Spleen (tissue), 11 donors: ENCODE results near the gene FRMPD2. TPM values are rescaled to one million over a fixed set of nuclear protein-coding genes. Genes with fewer than 3 reads are reported as not detected.
"Not testable (repeated sequence)": the region's sequence is repeated elsewhere in the genome, so short reads cannot be mapped to it uniquely, and the experiment has no call there.

Experiments
- DNase-seq: peaks from one replicate; pipeline ENCODE4 v3.0.0-alpha.2; 2020
- H3K27ac ChIP-seq, 8 donors: fragments of 200-600 bp; sonication (generic) in 7 of 8; 1 replicate in 4 of 8; 2 replicates in 4 of 8; pipeline versions ENCODE4 v1.5.0 to v1.8.0; 2016 to 2021; ENCODE audit warnings: inconsistent platforms in 4 of 8, mild to moderate bottlenecking in 4 of 8, moderate library complexity in 1 of 8
- H3K27me3 ChIP-seq, 7 donors: fragments of 200-600 bp; sonication (generic) in 6 of 7; replicated peaks in 1 of 7; 1 replicate in 4 of 7; 2 replicates in 3 of 7; pipeline versions ENCODE4 v1.5.0 to v1.8.0; 2016 to 2021; ENCODE audit warnings: inconsistent platforms in 3 of 7, mild to moderate bottlenecking in 1 of 7
- H3K36me3 ChIP-seq, 6 donors: fragments of 200-600 bp; sonication (generic) in 5 of 6; 1 replicate in 4 of 6; 2 replicates in 2 of 6; pipeline versions ENCODE4 v1.5.0 to v1.8.0; 2016 to 2021; ENCODE audit warnings: inconsistent platforms in 2 of 6
- H3K4me1 ChIP-seq, 6 donors: fragments of 200-600 bp; sonication (generic) in 5 of 6; 1 replicate in 3 of 6; 2 replicates in 3 of 6; pipeline versions ENCODE4 v1.5.0 to v1.8.0; 2016 to 2021; ENCODE audit warnings: inconsistent platforms in 3 of 6
- H3K4me3 ChIP-seq, 8 donors: fragments of 200-600 bp; sonication (generic) in 7 of 8; 1 replicate in 4 of 8; 2 replicates in 4 of 8; pipeline versions ENCODE4 v1.5.0 to v1.8.0; 2016 to 2021; ENCODE audit warnings: inconsistent platforms in 4 of 8, mild to moderate bottlenecking in 4 of 8, moderate library complexity in 2 of 8
- H3K9me3 ChIP-seq, 8 donors: fragments of 200-600 bp; sonication (generic) in 7 of 8; 1 replicate in 4 of 8; 2 replicates in 4 of 8; pipeline versions ENCODE4 v1.5.0 to v1.8.0; 2016 to 2021; ENCODE audit warnings: inconsistent platforms in 4 of 8
- WGBS, 5 donors: extraction: QIAGEN DNeasy Blood & Tissue Kit in 3 of 5; methylation state at CpG; one replicate each; pipeline versions ENCODE4 v1.1.5 to v1.1.7; 2013 to 2018; 5-methylcytosine and 5-hydroxymethylcytosine counted together
- intact Hi-C: fragments of 100-400 bp; cut with DNase I; formaldehyde crosslinking; loops from one replicate; pipeline ENCODE4 v1.15.0; 2023; ENCODE audit warnings: low total_unique reads
- polyA plus RNA-seq, 3 donors: library from polyadenylated mRNA; stranded (reverse); fragments of 200-250 nt; gene quantifications; one replicate each; pipeline ENCODE4 v1.2.1, GENCODE V29; 2013
- total RNA-seq, 7 donors: library from RNA; depleted of rRNA in 3 of 7; stranded (reverse); fragments of >200 nt in 3 of 7; fragmentation: NEBNext Ultra II Directional in 4 of 7; extraction: Animal tissue kit (Norgen Biotek cat#: 25700) in 4 of 7; gene quantifications; one replicate each; pipeline versions ENCODE4 v1.1.0 to v1.2.1, GENCODE V29; 2016 to 2021
- donor health status: healthy with polysubstance abuse.
- donor health status: DM: no; HTN: no; CAD: no; lungs with moderate emphysema.
- donor health status: DM: no; HTN: no; CAD: no.
- donor health status: Bipolar disorder and iron deficiency.
- donor health status: healthy.
- donor health status: DM: no; HTN: no; CAD: no.
- donor health status: DM: yes; HTN: yes; CAD: no.

FRMPD2 gene
- total and polyA plus RNA-seq, 10 donors = 0.33 TPM; not detected in 9

DNA sequence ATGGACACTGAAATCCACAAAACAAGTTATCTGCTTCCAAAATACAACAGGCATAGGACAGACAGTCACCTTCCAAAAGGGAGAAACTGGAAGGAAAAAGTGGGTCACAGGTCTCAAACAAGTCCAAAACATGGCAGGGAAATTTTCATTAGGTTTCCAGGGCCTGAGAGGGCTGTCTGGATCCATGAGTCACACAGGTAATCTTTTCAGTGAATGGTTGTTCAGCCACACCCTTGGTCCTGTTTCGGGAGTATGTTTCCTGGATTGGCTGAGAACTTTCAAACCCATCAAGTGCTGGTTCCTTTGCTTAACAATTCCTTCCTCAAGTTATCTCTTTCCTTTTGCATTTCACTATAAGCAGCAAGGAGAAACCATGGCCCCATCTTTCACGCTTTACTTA lies 145.5 kb downstream of the FRMPD2 start:
- H3K27me3 ChIP-seq, intact Hi-C loops: not testable (repeated sequence)

DNA sequence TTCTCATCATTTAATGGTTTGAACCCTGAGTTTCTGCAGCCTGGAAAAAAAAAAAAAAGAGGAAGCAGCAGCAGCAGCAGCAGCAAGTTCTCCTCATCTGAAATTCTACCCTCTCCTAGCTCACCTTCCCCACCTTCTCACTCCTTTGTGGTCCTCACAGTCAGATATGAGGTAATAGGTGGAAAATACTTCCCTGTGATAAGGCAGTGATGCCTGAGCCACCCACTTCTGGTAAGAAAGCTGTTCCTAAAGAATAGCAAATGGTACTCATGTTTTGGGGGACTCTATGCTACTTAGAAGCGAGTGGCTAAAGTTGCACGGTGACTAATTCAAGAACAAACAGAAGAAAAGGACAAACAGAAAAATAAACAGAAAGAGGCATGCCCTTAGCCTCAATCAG lies 148.2 kb downstream of the FRMPD2 start:
- H3K4me3 ChIP-seq, H3K27ac ChIP-seq, H3K36me3 ChIP-seq, H3K9me3 ChIP-seq, H3K27me3 ChIP-seq, DNase-seq, H3K4me1 ChIP-seq, intact Hi-C loops: not testable (repeated sequence)
- no CpG with 5 or more reads among the region's 2 CpGs for WGBS, 5 donors

More for the DNA sequence above, 145.5 kb downstream of the FRMPD2 start:
- H3K27ac ChIP-seq, H3K4me3 ChIP-seq, H3K36me3 ChIP-seq, H3K4me1 ChIP-seq, DNase-seq, H3K9me3 ChIP-seq: not testable (repeated sequence)
- WGBS, 5 donors = 63 to 84% (median 70%) methylated on average over 1 of the region's 2 CpGs

DNA sequence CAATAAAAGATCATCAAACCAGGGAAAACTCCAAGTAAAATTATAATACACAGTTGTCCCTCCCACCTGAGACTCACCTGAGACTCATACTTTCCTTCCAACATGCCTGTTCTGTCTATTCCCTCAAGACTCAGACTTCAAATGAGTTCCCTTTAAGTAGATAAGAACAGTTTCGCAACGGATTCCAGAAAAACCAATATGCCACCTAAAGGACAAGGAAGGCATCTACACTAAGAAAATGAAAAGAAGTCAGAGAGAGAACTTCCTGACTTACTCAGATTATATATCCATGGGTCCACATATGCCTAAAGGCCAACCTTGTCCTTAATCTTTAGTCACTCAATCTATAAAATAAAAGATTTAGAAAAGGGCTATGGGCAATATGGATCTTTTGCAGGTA lies 148.9 kb downstream of the FRMPD2 start:
- intact Hi-C loops, H3K36me3 ChIP-seq: not testable (repeated sequence)

GRCh38 chr10:48122618-48123017 lies 151.9 kb downstream of the FRMPD2 start:
- H3K4me3 ChIP-seq, H3K4me1 ChIP-seq, H3K27ac ChIP-seq, H3K27me3 ChIP-seq, intact Hi-C loops, DNase-seq, H3K9me3 ChIP-seq, H3K36me3 ChIP-seq: not testable (repeated sequence)

More for the DNA sequence above, 148.9 kb downstream of the FRMPD2 start:
- not testable (repeated sequence) for H3K27me3 ChIP-seq, H3K27ac ChIP-seq, H3K4me1 ChIP-seq, H3K4me3 ChIP-seq, H3K9me3 ChIP-seq, DNase-seq
- 0 to 8% (median 0%) methylated on average over 1 to 2 of the region's 2 CpGs; no CpG with 5 or more reads in 2 of the 5 donors for WGBS, 5 donors

- H3K27ac ChIP-seq, H3K9me3 ChIP-seq, H3K27me3 ChIP-seq, intact Hi-C loops, H3K36me3 ChIP-seq, H3K4me1 ChIP-seq, H3K4me3 ChIP-seq, DNase-seq: not testable (repeated sequence)
- no CpG with 5 or more reads among the region's 3 CpGs for WGBS, 5 donors
These were observed 164.2 kb downstream of the FRMPD2 start for GRCh38 chr10:48110277-48110676.

Other genes starting within 250 kb of the FRMPD2 start
- 10 to 100 TPM; 32.7 to 61.4 (median 39.0) TPM for gene MAPK8, start 32.0 kb upstream of the FRMPD2 start, total RNA-seq
- gene MAPK8, start 32.0 kb upstream of the FRMPD2 start, polyA plus RNA-seq = 1 to 10 TPM; 5.2 to 9.4 (median 7.0) TPM